ENCODE results near the gene OBP2A. TPM values are rescaled to one million over a fixed set of nuclear protein-coding genes. Genes with fewer than 3 reads are reported as not detected.

OBP2A gene
- total RNA-seq, 1 experiment from 2014 or later = not detected

DNA sequence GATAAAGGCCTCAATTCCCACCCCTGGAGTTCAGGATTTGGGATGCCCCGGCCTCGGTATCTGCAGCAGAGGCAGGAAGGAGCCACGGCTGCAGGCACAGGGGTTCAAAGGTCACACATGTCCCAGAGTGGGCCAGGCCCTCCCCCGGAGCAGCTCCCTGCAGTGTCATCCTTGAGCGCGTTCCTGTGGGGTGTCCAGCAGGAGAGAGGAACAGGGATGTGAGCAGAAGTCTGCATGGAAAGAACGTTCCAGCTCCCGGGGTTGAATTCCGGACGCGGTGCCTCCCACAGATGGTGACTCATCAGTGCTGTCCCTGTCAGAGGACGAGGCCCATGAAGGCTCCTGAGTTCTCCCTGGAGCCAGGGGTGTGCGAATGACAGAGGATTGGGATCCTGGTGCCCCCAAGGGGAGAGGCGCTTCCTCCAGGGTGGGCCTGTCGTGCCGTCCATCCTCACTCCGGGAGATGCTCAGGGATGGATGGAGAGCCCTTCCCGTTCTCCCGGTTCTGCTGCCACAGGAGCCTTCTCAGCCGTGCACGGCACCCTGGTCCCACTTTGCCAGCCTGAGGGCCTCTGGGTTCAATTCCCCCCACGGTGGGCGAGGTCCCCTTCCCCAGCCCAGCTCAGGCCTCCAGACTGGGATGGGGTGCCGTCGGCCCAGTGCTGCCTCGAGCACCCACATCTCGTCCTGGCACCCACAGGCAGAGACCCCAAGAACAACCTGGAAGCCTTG lies 21.6 kb upstream of the OBP2A start:
- no peaks in the 10 kb centered on the region for H3K4me1 ChIP-seq
- H3K4me3 ChIP-seq (ENCODE audit: low read depth, low read length) = no peak overlapping the region
- POLR2A ChIA-PET = no interaction called here
- TF ChIP-seq, protein P1, sequence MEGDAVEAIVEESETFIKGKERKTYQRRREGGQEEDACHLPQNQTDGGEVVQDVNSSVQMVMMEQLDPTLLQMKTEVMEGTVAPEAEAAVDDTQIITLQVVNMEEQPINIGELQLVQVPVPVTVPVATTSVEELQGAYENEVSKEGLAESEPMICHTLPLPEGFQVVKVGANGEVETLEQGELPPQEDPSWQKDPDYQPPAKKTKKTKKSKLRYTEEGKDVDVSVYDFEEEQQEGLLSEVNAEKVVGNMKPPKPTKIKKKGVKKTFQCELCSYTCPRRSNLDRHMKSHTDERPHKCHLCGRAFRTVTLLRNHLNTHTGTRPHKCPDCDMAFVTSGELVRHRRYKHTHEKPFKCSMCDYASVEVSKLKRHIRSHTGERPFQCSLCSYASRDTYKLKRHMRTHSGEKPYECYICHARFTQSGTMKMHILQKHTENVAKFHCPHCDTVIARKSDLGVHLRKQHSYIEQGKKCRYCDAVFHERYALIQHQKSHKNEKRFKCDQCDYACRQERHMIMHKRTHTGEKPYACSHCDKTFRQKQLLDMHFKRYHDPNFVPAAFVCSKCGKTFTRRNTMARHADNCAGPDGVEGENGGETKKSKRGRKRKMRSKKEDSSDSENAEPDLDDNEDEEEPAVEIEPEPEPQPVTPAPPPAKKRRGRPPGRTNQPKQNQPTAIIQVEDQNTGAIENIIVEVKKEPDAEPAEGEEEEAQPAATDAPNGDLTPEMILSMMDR (IDR thresholded peaks at IDR 0.05; ENCODE audit: insufficient read depth in 1 of 2, low read depth in 1 of 2, low read length in 1 of 2, severe bottlenecking in 1 of 2, unreplicated experiment in 1 of 2) = no peak
- H3K36me3 ChIP-seq (ENCODE audit: control insufficient read depth, insufficient read depth, low read length) = no peaks in the 10 kb centered on the region
- no peaks in the 10 kb centered on the region for H3K9me3 ChIP-seq
- H3K27me3 ChIP-seq (replicated peaks; ENCODE audit: control insufficient read depth, insufficient read depth, low read length) = no peaks in the 10 kb centered on the region
- Mint-ChIP-seq H3K36me3 (ENCODE audit: insufficient read depth, unreplicated experiment) (no peaks in the 10 kb centered on the region), H3K4me3 (ENCODE audit: unreplicated experiment) (no peak overlapping the region), H3K27ac (ENCODE audit: unreplicated experiment) (no peak overlapping the region), H3K9me3 (ENCODE audit: unreplicated experiment) (no peaks in the 10 kb centered on the region), H3K4me1 (ENCODE audit: low read depth, unreplicated experiment) (no peaks in the 10 kb centered on the region), H3K27me3 (ENCODE audit: insufficient read depth, unreplicated experiment) (peaks cover 6% of the 10 kb centered on the region)
- no TSS peak for BruUV-seq (replicated peaks)
- DNase-seq = no peak
- CTCF ChIA-PET = no interaction called here
- intact Hi-C loops (cut with micrococcal nuclease; ENCODE audit: unreplicated experiment) = no loop called here

DNA sequence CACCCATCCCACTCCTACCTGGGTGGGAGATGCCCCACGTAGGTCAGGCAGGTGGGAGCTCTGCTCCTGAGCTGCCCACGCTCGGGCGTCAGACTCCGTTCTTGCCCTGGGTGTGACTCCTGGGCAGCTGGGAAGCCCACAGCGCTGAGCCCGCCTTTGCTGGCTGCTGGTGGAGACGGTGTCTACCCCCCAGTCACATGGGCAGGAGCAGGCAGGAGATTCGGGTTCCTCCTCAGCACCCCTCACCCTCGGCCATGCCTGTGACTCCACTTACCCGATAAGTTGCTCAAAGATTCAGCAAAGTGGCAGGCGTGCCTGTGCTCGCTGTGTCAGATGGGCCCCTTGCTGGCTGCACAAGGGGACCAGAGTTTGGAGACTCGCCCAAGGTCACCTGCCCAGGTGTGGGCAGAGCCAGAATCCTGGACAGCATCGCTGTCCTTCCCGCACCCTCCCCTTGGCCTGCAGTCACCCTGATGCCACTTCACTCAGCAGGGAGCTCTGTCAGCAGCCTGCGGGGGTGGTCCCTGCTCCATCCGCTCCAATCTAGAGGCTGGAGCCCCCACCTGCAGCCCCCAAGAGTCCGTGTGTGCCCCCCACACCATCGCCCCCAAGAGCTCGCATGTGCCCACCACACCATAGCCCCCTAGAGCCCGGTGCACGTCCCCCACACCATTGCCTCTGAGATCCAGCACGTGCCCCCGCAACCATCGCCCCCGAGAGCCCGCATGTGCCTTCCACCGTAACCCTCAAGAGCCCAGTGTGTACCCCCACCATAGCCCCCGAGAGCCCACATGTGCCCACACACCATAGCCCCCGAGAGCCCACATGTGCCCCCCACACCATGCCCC lies 20.5 kb upstream of the OBP2A start:
- no peaks in the 10 kb centered on the region for H3K9me3 ChIP-seq
- no peak overlapping the region for H3K4me3 ChIP-seq (ENCODE audit: low read depth, low read length)
- no peak for DNase-seq
- no peaks in the 10 kb centered on the region for H3K27me3 Mint-ChIP-seq (ENCODE audit: insufficient read depth, unreplicated experiment)
- no TSS peak for BruUV-seq (replicated peaks)
- TF ChIP-seq, protein P1 (IDR thresholded peaks at IDR 0.05; ENCODE audit: insufficient read depth in 1 of 2, low read depth in 1 of 2, low read length in 1 of 2, severe bottlenecking in 1 of 2, unreplicated experiment in 1 of 2) = no peak
- H3K36me3 Mint-ChIP-seq (ENCODE audit: insufficient read depth, unreplicated experiment) = no peaks in the 10 kb centered on the region
- ChIA-PET CTCF (no interaction called here), POLR2A (no interaction called here)
- no peak overlapping the region for H3K4me3 Mint-ChIP-seq (ENCODE audit: unreplicated experiment)
- H3K27me3 ChIP-seq (replicated peaks; ENCODE audit: control insufficient read depth, insufficient read depth, low read length) = no peaks in the 10 kb centered on the region
- no peak overlapping the region for H3K27ac Mint-ChIP-seq (ENCODE audit: unreplicated experiment)
- no peaks in the 10 kb centered on the region for H3K4me1 Mint-ChIP-seq (ENCODE audit: low read depth, unreplicated experiment)
- H3K4me1 ChIP-seq = no peaks in the 10 kb centered on the region
- no peaks in the 10 kb centered on the region for H3K36me3 ChIP-seq (ENCODE audit: control insufficient read depth, insufficient read depth, low read length)
- intact Hi-C loops (cut with micrococcal nuclease; ENCODE audit: unreplicated experiment) = no loop called here
- no peaks in the 10 kb centered on the region for H3K9me3 Mint-ChIP-seq (ENCODE audit: unreplicated experiment)

DNA sequence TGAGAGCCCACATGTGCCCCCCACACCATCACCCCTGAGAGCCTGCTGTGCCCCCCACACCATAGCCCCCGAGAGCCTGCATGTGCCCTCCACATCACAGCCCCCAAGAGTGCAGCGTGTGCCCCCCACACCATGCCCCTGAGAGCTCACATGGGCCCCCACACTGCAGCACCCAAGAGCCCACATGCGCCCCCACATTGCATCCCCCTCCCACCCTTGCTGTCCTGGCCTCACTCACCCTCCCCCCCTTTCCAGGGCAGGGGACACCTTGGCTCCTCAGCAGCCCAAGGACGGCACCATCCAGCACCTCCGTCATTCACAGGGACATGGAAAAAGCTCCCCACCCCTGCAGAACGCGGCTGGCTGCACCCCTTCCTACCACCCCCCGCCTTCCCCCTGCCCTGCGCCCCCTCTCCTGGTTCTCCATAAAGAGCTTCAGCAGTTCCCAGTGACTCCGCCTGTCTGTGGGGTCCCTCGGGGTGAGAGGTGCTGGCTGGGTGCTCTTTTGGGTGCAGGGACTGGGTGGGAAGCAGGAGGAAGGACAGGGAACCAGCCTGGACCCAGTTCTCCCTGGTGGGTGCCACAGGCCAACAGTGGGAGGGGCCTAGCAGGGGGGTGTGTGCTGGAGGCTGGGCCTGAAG lies 19.7 kb upstream of the OBP2A start:
- H3K27ac Mint-ChIP-seq (ENCODE audit: unreplicated experiment) = no peak overlapping the region
- no peak for DNase-seq
- no peaks in the 10 kb centered on the region for H3K4me1 Mint-ChIP-seq (ENCODE audit: low read depth, unreplicated experiment)
- Histone ChIP-seq H3K4me1 (no peaks in the 10 kb centered on the region), H3K36me3 (ENCODE audit: control insufficient read depth, insufficient read depth, low read length) (no peaks in the 10 kb centered on the region), H3K27me3 (replicated peaks; ENCODE audit: control insufficient read depth, insufficient read depth, low read length) (no peaks in the 10 kb centered on the region), H3K9me3 (no peaks in the 10 kb centered on the region), H3K4me3 (ENCODE audit: low read depth, low read length) (no peak overlapping the region)
- CTCF ChIA-PET = no interaction called here
- TF ChIP-seq, protein P1 (IDR thresholded peaks at IDR 0.05; ENCODE audit: insufficient read depth in 1 of 2, low read depth in 1 of 2, low read length in 1 of 2, severe bottlenecking in 1 of 2, unreplicated experiment in 1 of 2) = no peak
- POLR2A ChIA-PET = no interaction called here
- no peaks in the 10 kb centered on the region for H3K27me3 Mint-ChIP-seq (ENCODE audit: insufficient read depth, unreplicated experiment)
- BruUV-seq (replicated peaks) = no TSS peak
- no peak overlapping the region for H3K4me3 Mint-ChIP-seq (ENCODE audit: unreplicated experiment)
- intact Hi-C loops (cut with micrococcal nuclease; ENCODE audit: unreplicated experiment) = no loop called here
- no peaks in the 10 kb centered on the region for H3K36me3 Mint-ChIP-seq (ENCODE audit: insufficient read depth, unreplicated experiment)
- H3K9me3 Mint-ChIP-seq (ENCODE audit: unreplicated experiment) = no peaks in the 10 kb centered on the region
